A172 (cell line): ENCODE results near the gene ZNF345. TPM values are rescaled to one million over a fixed set of nuclear protein-coding genes. Genes with fewer than 3 reads are reported as not detected.
A peak's percentile ranks its signal among the peaks of the same experiment; 100 is the strongest.

ENCODE experiments used
- DNase-seq: peaks from one replicate; pipeline ENCODE4 v3.0.0-alpha.2; 2015; ENCODE audit warnings: low spot score
- total RNA-seq: library from RNA; depleted of rRNA; stranded (reverse); fragments of >200 nt; shearing (Covaris generic); gene quantifications from 2 replicates; pipeline ENCODE4 v1.2.3, GENCODE V29; 2014; rRNA removed

The ZNF345 gene
- total RNA-seq, 1 experiment from 2014 or later, result 4.3 TPM

GRCh38 chr19:36916991-36917390, 66.3 kb downstream of the ZNF345 start:
- DNase-seq, result peak; percentile 2

GRCh38 chr19:36918090-36918489, 67.4 kb downstream of the ZNF345 start:
- no peak for DNase-seq

Other genes starting within 250 kb of the ZNF345 start
- 5.1 and 10.0 TPM in 2 replicates for gene ZNF382, start 245.6 kb upstream of the ZNF345 start, total RNA-seq
- gene ZNF461, start 184.0 kb upstream of the ZNF345 start, total RNA-seq, result 13.4 and 14.6 TPM in 2 replicates
- gene ZNF567, start 163.3 kb upstream of the ZNF345 start, total RNA-seq, result 7.7 and 9.3 TPM in 2 replicates
- gene ZNF850, start 78.1 kb upstream of the ZNF345 start, total RNA-seq, result 6.1 and 8.4 TPM in 2 replicates
- gene ZNF790, start 12.5 kb upstream of the ZNF345 start, total RNA-seq, result 0.12 and 0.57 TPM in 2 replicates
- gene ZNF829, start 65.4 kb downstream of the ZNF345 start, total RNA-seq, result 4.3 and 5.4 TPM in 2 replicates
- 8.2 and 10.0 TPM in 2 replicates for gene ZNF568, start 65.5 kb downstream of the ZNF345 start, total RNA-seq
- gene ZNF420, start 227.6 kb downstream of the ZNF345 start, total RNA-seq, result 10.2 and 12.0 TPM in 2 replicates